ENCODE data around the gene PRSS22.
A peak's percentile ranks its signal among the peaks of the same experiment; 100 is the strongest.

The PRSS22 gene

DNA sequence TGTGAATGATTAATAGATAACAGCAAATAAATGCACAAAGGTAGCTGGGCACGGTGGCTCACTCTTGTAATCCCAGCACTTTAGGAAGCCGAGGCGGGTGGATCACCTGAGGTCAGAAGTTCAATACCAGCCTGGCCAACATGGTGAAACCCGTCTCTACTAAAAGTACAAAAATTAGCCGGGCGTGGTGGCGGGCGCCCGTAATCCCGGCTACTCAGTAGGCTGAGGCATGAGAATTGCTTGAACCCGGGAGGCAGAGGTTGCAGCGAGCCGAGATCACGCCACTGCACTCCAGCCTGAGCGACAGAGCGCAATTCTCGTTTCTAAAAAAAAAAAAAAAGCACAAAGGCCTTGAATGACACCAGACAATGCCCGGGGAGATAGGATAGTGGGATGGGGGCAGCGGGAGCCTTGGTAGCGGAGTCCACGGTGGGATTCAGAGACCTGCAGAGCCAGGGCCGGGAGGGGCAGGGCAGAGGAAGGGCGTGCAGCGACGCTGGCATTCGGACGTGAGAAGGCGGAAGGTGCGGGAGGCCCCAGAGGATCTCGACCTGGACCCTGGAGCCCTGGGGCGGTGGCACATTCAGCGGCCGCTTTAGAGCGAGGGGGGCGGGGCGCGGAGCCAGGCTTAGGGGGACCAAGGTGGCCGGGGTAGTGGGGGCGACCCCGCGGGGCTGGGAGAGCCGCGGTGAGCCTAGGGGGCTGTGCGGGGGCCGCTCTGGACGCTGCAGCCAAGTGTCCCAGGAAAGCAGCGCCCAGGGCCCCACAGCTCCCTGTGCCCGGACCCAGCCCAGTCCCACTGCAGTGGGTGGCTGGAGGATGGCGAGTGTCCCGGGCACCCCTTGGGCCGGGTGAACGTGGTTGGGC is 24.0 kb upstream of the PRSS22 start:
- DNase-seq, result peak; percentile 3

DNA sequence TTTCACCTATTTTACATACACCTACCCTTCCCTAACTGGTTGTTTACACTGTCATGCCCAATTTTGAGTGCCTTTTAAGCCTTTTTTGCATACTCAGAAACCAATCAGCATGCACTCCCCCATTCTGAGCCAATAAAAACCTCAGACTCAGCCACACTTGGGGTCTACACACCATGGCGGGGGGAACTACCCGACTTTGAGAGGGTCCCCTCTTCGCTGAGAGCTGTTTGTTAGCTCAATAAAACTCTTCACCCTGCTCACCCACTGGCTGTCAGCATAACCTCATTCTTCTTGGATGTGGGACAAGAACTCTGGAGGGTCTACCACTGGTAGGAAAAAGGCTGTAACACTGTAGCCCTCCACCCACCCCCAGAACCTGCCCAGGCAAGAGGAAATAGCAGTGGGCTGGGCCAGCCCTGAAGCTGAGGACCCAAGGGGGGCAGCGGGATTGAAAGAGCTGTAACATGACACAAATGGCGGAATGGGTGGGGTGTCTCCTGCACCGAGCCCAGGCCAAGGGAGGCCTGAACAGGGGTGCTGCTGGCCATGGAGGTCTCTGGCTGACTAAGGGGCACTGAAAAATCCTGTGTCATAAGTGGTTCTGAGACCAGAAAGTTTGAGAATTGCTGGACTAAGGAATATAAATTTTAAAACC is 22.0 kb upstream of the PRSS22 start:
- DNase-seq, result no peak

- DNase-seq, result peak; percentile 71
These were observed 17.0 kb upstream of the PRSS22 start for GRCh38 chr16:2874912-2875362.

DNA sequence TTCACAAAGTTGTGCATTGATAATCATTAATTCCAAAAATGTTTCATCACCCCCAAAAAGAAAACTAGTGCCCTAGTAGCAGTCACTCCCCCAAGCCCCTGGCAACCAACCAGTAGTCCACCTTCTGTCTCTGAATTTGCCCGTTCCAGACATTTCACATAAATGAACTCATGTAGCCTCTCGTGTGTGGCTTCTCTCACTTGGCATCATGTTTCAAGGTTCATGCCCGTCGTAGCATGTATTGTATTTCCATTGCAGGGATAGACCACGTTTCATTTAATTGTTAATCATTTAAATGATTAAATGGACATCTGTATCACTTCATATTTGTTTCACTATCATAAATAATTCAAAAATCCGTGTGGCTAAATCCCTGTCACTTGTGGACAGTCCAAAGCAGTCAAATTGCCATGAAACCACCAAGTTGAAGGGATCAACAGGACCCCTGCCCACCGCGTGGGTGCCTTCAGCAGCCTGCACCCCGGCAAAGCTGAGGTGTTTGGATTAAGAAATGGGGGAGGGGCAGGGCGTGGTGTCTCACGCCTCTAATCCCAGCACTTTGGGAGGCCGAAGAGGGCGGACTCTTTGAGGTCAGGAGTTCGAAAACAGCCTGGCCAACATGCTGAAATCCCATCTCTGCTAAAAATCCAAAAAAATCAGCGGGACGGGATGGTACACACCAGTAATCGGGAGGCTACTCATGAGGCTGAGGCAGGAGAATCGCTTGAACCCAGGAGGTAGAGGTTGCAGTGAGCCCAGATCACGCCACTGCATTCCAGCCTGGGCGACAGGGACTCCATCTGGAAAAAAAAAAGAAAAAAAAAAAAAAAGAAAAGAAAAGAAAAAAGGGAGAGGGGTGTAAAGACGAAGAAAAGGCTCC is 16.3 kb upstream of the PRSS22 start:
- no peak for DNase-seq

DNA sequence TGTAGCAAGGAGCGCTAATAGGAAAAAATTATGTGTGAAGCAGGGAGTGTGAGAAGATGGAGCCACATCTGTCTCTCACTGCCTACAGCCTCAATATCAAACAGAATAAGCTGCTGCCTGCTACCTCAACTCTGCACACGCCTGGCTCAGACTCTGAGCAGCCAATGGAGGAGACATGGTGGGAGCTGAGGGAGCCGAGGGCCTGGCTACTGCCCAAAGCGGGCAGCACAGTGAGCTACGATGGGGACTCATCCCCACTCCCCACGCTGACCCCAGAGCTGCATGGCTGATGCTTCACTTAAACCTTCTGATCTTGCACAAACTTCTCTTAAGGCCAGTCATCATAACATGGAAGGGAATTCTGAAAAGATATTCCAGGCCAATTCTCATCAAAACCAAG is 14.0 kb upstream of the PRSS22 start:
- no peak for DNase-seq

- peak; percentile 84 for DNase-seq
These were observed 10.2 kb upstream of the PRSS22 start for GRCh38 chr16:2867987-2868789.

DNA sequence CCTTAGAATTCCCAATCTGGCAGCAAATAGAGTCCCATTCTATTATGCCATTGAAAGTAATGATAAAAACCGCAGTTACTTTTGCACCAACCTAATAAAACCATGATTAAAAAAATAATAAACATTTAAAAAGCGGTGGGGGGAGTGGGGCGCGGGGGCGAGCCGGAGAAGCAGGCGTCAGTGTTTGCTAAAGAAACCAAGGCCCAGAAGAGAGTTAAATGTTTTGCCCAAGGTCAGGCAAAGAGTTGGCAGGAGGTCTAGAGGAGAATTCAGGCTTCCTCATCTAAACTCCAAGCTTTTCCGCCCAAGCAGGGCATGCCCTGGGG is 9.7 kb upstream of the PRSS22 start:
- DNase-seq, result no peak

DNA sequence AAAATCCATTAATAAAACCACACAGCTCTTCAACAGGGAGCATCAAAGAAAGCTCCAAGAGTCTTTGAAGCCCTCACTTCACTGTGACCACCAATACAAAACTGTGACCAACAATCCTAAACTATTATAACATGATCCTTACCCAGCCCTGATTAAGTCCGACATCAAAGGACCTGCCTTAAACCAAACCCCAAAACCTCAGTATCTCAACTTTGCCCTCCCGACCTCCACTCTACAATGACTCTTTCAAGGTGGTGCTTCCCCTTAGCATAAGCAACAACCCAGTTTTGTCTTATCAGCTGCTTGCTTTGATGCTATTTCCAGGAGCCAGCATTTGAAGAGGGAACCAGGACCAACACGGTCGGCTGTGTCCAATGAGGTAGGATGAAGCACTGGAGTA is 8.5 kb upstream of the PRSS22 start:
- DNase-seq, result no peak

DNA sequence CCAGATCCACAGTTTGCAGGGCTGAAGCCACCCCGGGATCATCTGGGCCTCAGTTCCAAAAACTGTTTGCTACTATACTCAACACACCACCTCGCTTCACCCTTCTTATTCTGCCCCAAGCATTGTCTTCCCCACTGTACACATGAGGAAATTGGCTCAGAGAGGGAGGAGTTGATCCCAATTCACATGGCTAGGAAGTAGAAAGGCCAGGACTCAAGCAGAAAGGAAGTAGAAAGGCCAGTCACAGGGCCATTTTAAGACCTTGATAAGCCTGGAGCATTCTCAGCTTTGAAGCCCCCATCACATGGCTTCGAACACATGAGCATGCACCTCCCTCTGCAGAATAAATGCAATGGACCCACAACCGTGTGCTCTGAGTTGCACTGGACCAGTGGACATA is 7.7 kb upstream of the PRSS22 start:
- no peak for DNase-seq

DNA sequence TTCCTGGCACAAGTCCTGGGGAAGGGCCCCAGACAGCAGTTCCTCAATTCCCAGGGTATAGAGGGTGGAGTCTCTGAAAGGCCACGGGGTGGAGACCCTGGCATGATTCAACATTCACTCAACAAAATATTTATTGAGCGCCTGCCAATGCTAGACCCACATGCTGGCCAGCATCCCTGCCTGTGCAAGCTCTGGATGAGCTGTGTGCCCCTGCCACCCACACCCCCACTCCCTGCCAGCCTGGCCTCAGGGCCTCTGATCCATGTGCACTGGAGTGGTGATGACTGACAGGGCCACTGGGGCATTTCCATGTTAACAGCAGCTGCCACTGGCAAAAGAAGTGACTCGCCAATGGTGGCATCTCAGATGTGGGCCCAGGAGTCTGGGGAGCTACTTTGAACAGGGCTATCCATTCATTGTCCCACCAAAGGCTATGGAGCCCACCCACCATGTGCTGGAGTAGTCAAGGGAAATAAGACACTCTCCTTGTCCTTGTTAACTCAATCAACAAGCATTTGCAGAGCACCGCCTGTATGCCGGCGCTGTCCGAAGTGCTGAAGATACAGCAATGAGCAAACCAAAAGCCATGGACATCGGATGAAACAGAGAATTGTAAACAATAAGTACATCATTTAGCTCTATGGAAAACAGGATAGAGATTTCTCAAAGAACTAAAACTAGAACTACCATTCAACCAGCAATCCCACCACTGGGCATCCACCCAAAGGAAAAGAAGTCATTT is 3.0 kb upstream of the PRSS22 start:
- DNase-seq, result no peak

- DNase-seq, result no peak
These were observed 1.8 kb upstream of the PRSS22 start for GRCh38 chr16:2859686-2860265.

- DNase-seq, result no peak
These were observed 465 bp upstream of the PRSS22 start for GRCh38 chr16:2858245-2859025.

DNA sequence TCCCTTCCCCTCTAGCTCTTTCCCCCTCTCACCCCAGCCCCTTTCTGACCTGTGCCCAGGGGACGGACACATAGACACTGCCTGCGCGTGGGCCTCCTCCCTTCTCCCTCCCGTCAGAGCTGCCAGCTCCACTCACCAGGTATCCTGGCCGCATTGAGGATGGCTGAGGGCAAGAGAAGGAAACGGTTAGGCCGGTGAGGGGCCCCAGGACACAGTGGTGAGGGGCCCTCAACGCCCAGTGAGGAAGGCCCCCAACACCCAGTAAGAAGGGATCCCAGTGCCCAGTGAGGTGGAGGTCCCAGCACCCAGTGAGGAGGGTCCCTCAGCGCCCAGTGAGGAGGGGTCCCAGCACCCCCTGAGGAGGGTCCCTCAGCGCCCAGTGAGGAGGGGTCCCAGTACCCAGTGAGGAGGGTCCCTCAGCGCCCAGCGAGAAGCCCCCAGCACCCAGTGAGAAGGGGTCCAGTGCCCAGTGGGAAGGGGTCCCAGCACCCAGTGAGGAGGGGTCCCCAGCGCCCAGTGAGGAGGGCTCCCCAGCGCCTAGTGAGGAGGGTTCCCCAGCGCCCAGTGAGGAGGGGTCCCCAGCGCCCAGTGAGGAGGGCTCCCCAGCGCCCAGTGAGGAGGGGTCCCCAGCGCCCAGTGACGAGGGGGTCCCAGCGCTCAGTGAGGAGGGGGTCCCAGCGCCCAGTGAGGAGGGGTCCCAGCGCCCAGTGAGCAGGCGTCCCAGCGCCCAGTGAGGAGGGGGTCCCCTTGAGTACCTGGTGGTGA is 1.1 kb downstream of the PRSS22 start:
- no peak for DNase-seq

DNA sequence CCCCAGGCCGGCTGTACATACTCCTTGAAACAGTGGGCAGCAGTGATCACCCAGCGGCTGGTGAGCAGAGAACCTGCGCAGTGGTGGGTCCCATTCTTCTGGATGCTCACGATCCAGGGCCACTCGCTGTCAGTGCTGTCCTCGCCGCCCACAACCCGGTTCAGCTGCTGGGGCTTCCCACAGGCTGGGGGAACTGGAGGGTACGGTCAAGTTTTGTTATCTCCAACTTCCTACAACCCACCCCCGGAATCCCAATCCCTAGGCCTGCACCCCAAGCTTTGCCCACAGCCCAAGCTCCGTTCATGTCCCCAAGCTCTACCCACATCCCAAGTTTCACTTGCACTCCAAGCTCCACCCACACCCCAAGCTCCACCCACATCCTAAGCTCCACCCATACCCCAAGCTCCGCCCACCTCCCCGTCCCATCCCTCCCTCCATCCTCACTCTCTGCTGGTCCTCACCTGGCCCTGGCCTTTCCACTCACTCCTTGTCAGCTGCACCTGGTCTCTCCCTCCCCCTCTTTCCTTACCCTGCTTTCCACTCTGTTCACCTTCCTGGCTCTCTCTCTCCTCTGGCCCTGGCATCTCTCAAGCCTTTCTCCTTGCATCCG is 1.8 kb downstream of the PRSS22 start:
- DNase-seq, result peak; percentile 7

DNA sequence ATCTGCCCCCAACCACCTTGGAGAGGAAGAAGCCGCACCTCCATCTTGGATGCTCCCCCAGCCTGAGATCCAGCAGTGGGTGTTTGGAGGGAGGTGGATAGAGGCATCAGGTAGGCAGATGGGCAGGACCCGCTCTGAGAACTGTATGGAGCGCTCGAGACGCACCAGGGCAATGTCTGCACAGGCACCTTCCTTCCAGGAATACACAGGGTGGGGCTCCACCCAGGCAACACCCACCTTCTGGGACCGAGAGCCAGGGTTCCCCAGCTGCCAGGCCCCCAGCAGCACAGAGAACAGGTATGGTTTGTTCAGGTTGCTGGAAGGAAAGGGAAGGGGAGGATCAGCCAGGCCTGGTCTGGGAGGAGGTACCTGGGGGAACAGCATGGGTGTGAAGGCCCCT is 2.4 kb downstream of the PRSS22 start:
- no peak for DNase-seq

DNA sequence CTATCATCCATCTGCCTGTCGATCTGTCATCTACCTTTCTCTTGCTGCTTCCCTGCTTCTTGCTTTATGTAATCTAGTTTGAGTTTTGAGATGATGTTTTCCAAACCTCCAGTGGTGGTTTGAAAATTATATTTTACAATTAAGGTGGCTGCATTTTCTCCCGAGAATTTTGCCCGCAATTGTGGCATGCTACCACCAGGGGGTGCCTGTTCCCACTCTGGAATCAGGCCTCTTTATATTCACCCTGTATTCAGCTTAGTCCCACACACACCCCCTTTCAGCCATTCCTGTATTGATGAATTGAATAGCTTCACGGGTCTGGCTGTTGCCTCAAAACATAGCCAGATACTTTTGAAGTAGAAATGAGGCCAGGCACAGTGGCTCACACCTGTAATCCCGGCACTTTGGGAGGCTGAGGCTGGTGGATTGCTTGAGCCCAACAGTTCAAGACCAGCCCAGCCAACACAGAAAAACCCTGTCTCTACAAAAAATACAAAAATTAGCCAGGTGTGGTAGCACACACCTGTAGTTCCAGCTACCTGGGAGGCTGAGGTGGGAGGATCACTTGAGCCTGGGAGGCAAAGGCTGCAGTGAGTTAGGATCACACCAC is 3.2 kb downstream of the PRSS22 start:
- DNase-seq, result no peak

DNA sequence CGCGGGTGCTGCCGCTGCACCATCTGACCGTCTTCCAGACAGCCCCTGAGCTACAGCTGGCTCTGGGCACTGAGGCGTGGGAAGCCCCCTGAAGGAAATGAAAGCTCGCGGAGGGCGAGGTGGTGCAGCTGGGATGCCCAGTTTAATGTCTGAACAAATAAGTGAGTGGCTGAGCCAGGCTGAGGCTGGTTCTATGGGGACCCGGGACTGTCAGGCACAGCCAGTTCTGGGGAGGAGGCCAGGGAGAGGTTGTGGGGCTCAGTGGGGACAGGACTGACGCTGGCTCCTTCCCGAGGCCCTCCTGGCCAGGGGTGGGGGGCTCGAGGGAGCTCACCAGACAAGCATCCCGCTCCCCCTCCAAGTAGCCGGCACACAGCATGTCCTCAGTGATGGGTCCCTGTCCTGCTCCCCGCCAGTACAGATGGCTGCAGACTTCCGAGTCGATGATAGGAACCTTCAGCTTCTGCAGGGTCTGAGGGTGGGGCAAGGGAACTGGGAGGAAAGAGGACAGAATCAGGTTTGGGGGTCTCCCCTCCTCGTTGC is 4.4 kb downstream of the PRSS22 start:
- DNase-seq, result no peak

DNA sequence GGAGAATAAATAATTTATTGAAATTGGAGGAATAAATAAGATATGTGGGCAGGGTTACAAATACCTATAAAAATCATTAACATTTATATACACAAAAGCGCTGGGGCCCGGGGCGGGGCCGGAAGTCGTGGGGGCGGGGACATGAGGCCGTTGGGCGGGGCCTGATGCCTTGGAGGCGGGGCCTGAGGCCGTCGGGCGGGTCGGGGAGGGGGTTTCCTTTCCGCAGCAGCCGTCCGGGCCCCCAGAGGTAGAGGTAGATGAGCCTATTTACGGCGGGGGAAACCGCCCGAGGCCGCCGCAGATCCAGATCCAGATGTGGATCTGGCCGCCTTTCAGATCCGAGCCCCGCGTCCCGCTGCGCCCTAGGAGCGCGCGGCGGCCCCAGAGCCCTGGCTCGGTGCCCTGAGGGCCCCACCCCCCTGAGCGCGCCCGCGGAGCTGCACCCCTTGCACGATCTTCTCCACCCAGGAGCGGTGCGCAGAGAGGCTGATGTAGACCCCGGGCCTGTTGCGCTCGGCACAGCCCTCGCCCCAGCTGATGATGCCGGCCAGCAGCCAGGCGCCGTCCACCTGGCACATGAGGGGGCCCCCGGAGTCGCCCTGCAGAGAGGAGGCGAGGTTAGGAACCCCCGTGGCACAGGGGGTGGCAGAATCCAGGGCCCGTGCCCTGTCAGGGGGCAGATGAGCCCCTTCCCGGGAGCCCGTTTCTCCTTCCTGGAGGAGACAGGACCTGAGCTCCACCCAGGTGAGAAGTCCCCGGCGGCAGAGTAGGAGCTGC is 5.1 kb downstream of the PRSS22 start:
- no peak for DNase-seq
